Measurements from ENCODE around the gene RGP1. TPM values are rescaled to one million over a fixed set of nuclear protein-coding genes. Genes with fewer than 3 reads are reported as not detected.
A peak's percentile ranks its signal among the peaks of the same experiment; 100 is the strongest.

The RGP1 gene
- total and polyA plus RNA-seq, 8 donors = 23.0 to 32.1 (median 29.4) TPM

GRCh38 chr9:35734096-35734495, 15.0 kb upstream of the RGP1 start:
- no peak overlapping the region for H3K27ac ChIP-seq
- peaks cover 29 to 49% of the 10 kb centered on the region in 2 donors for H3K4me1 ChIP-seq
- H3K4me3 ChIP-seq = no peak overlapping the region
- ATAC-seq (no peak), DNase-seq (no peak)
- H3K36me3 ChIP-seq = peaks cover 0 to 51% of the 10 kb centered on the region in 2 donors
- TF ChIP-seq CTCF (IDR thresholded peaks at IDR 0.05) = no peak
- no peaks in the 10 kb centered on the region for H3K27me3 ChIP-seq
- H3K9me3 ChIP-seq = no peaks in the 10 kb centered on the region
- intact Hi-C loops (cut with DNase I) = no loop called here

GRCh38 chr9:35736201-35736633, 12.9 kb upstream of the RGP1 start:
- Histone ChIP-seq H3K36me3 (peaks cover 0 to 72% of the 10 kb centered on the region in 2 donors), H3K4me1 (peaks cover 10 to 28% of the 10 kb centered on the region in 2 donors), H3K9me3 (no peaks in the 10 kb centered on the region), H3K27me3 (no peaks in the 10 kb centered on the region), H3K4me3 (no peak overlapping the region), H3K27ac (peak overlapping the region in 1 of 2 donors; percentile 11)
- intact Hi-C loops (cut with DNase I) = no loop called here
- DNase-seq (peak in 2 of 4 donors; percentile 56 to 73), ATAC-seq (peak; percentile 17)
- peak; percentile 68 to 78 for TF ChIP-seq CTCF (IDR thresholded peaks at IDR 0.05)

- H3K4me1 ChIP-seq = peaks cover 10 to 28% of the 10 kb centered on the region in 2 donors
- ATAC-seq (no peak), DNase-seq (no peak)
- H3K9me3 ChIP-seq = no peaks in the 10 kb centered on the region
- intact Hi-C loops (cut with DNase I) = no loop called here
- no peak overlapping the region for H3K27ac ChIP-seq
- no peak overlapping the region for H3K4me3 ChIP-seq
- no peak for TF ChIP-seq CTCF (IDR thresholded peaks at IDR 0.05)
- H3K36me3 ChIP-seq = peaks cover 0 to 81% of the 10 kb centered on the region in 2 donors
- H3K27me3 ChIP-seq = no peaks in the 10 kb centered on the region
These were observed 11.9 kb upstream of the RGP1 start for GRCh38 chr9:35737143-35737542.

GRCh38 chr9:35738186-35738585, 10.9 kb upstream of the RGP1 start:
- TF ChIP-seq CTCF (IDR thresholded peaks at IDR 0.05) = no peak
- H3K36me3 ChIP-seq = peaks cover 3 to 91% of the 10 kb centered on the region in 2 donors
- intact Hi-C loops (cut with DNase I) = no loop called here
- no peak overlapping the region for H3K4me3 ChIP-seq
- peaks cover 8 to 26% of the 10 kb centered on the region in 2 donors for H3K4me1 ChIP-seq
- no peaks in the 10 kb centered on the region for H3K9me3 ChIP-seq
- no peak overlapping the region for H3K27ac ChIP-seq
- H3K27me3 ChIP-seq = no peaks in the 10 kb centered on the region
- DNase-seq (no peak), ATAC-seq (no peak)

- ATAC-seq (no peak), DNase-seq (no peak)
- no peak for TF ChIP-seq CTCF (IDR thresholded peaks at IDR 0.05)
- intact Hi-C loops (cut with DNase I) = no loop called here
- peaks cover 6 to 99% of the 10 kb centered on the region in 2 donors for H3K36me3 ChIP-seq
- no peak overlapping the region for H3K27ac ChIP-seq
- H3K9me3 ChIP-seq = no peaks in the 10 kb centered on the region
- H3K4me3 ChIP-seq = no peak overlapping the region
- H3K27me3 ChIP-seq = no peaks in the 10 kb centered on the region
- H3K4me1 ChIP-seq = peaks cover under 1 to 26% of the 10 kb centered on the region in 2 donors
These were observed 10.2 kb upstream of the RGP1 start for GRCh38 chr9:35738924-35739323.
